ENCODE results near the gene ZNF106. TPM values are rescaled to one million over a fixed set of nuclear protein-coding genes. Genes with fewer than 3 reads are reported as not detected.

Gene ZNF106
- 15.3 and 22.2 TPM in 2 replicates for total RNA-seq

DNA sequence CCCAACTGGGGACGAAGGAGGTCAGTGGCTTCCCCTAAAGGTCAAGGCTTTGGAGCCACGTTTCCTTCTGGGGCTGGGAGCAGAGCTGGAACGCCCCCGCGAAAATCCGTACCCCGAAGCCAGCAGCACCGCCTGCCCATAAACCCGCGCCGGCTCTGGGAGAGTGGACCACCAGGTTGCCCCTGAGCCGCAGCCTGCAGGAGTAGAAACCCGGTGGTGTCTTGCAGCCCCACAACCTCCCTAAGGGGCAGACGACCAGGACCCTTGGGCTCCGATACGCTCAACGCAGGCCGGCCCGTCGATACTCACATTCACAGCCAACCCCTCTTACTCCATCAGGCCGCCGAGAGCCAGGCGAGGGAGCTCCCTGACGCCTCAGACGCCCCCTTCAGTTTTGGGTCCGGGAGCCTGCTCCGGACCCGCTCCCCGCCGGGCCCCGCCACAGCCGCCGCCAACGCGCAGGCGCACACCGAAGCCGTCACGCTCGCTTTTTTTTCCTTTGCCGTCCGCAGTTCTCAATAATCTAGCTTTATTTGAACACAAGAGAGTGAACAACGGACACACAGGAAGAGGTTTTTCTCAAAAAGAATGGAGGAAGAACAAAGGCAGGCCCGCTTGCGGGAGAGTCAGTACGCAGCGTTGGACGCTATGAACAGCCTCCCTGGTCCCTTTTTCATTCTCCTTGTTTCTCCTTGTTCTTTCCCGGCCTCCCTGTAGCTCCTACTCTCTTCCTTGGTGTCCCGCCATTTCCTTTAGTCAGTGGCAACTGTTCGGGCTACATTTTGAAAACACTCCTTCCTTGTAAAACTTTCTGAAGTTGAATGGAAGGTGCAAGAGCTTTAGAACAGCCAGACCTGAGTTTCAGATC, at the start of gene ZNF106:
Gene ZNF106 (minus strand): TSS at position 471 of the 868 bp plus-strand sequence. CDS start 18,852 bp downstream, outside the sequence.

GRCh38 chr15:42495361-42496212, 4.6 kb upstream of the ZNF106 start, which contains the start of gene SNAP23:
Gene SNAP23, plus strand, starts transcription at chr15:42495634. Its CDS starts 16,213 bp downstream, at chr15:42511847.

Other genes with a start within 250 kb of the ZNF106 start
- 14.9 and 19.3 TPM in 2 replicates for gene GANC, start 217.9 kb downstream of the ZNF106 start, total RNA-seq
- 48.7 and 58.2 TPM in 2 replicates for gene TMEM87A, start 217.7 kb downstream of the ZNF106 start, total RNA-seq
- 1.5 and 1.7 TPM in 2 replicates for gene CAPN3, start 131.6 kb downstream of the ZNF106 start, total RNA-seq
- 34.5 and 42.5 TPM in 2 replicates for gene SNAP23, start 4.5 kb upstream of the ZNF106 start, total RNA-seq
- 10.7 and 19.0 TPM in 2 replicates for gene LRRC57, start 57.7 kb upstream of the ZNF106 start, total RNA-seq
- 34.4 and 54.6 TPM in 2 replicates for gene HAUS2, start 57.7 kb upstream of the ZNF106 start, total RNA-seq
- gene STARD9, start 84.5 kb upstream of the ZNF106 start, total RNA-seq: 0.51 and 1.3 TPM in 2 replicates
- gene CDAN1, start 246.0 kb upstream of the ZNF106 start, total RNA-seq: 8.7 and 11.7 TPM in 2 replicates

All from airway epithelial cell (primary cell).